IMR-90 (cell line): ENCODE data around the gene JPH4.

Experiments used
- MXI1 ChIP-seq: IDR thresholded peaks from 2 replicates; pipeline ENCODE4 v1.6.1; 2012; ENCODE audit warnings: low read depth, mild to moderate bottlenecking, low read length, moderate library complexity, borderline replicate concordance
- RCOR1 ChIP-seq: IDR thresholded peaks from 2 replicates; pipeline ENCODE4 v1.6.1; 2012; ENCODE audit warnings: mild to moderate bottlenecking, low read length, improper control_type of control experiment; ENCODE audit not compliant: insufficient replicate concordance
- TF ChIP-seq, protein P1 (sequence below): conservative IDR thresholded peaks from 2 replicates; pipeline ENCODE4 v1.5.1; 2012; ENCODE audit warnings: mild to moderate bottlenecking, low read depth, low read length, improper control_type of control experiment

DNA sequence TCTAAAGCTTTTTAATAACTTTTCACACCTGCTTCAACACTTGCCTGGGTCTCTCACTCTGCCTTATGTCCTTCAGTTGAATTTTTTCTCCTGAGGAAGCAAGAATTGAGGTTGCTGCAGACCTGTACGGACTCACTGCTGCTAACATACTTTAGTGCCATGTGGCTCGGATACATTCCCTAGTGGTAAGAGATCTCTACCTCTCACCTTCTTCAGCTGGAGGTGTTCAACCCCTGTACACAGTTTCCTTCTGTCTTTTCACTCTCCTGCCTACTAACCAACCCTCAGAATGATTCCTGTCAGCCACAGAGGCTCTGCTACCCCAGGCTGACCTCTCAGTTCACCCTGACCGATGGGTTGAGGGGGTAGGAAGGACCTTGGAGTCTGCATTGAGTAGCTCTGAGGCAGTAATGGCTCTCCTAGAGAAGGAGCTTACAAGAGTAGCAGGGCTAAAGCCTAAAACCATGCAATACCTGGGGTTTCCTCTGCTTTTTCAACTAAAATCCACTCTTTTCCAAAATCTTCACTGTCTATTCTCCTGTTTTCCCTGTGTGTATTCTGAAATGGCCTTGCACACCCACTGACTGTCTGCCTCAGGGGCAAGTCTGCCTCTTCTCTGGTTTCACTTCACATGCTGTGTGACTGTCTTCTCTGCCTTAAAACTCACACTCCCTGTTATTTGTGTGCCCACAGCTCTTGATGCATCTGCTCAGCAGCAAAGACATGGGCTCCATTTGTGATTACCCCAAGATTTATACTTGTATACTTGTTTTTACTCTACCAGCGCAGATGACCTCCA is 43.5 kb upstream of the JPH4 start:
- TF ChIP-seq, protein P1, sequence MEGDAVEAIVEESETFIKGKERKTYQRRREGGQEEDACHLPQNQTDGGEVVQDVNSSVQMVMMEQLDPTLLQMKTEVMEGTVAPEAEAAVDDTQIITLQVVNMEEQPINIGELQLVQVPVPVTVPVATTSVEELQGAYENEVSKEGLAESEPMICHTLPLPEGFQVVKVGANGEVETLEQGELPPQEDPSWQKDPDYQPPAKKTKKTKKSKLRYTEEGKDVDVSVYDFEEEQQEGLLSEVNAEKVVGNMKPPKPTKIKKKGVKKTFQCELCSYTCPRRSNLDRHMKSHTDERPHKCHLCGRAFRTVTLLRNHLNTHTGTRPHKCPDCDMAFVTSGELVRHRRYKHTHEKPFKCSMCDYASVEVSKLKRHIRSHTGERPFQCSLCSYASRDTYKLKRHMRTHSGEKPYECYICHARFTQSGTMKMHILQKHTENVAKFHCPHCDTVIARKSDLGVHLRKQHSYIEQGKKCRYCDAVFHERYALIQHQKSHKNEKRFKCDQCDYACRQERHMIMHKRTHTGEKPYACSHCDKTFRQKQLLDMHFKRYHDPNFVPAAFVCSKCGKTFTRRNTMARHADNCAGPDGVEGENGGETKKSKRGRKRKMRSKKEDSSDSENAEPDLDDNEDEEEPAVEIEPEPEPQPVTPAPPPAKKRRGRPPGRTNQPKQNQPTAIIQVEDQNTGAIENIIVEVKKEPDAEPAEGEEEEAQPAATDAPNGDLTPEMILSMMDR, result no peak
- no peak for TF ChIP-seq RCOR1
- TF ChIP-seq MXI1, result no peak
